GM19351 (cell line): ENCODE results near the gene ACAP3.

Experiments
- ATAC-seq: cut with Tn5 transposase; IDR thresholded peaks from one replicate; pipeline ENCODE4 v1.9.1; 2021; ENCODE audit warnings: mild to moderate bottlenecking, moderate library complexity; ENCODE audit not compliant: unreplicated experiment

Gene ACAP3

DNA sequence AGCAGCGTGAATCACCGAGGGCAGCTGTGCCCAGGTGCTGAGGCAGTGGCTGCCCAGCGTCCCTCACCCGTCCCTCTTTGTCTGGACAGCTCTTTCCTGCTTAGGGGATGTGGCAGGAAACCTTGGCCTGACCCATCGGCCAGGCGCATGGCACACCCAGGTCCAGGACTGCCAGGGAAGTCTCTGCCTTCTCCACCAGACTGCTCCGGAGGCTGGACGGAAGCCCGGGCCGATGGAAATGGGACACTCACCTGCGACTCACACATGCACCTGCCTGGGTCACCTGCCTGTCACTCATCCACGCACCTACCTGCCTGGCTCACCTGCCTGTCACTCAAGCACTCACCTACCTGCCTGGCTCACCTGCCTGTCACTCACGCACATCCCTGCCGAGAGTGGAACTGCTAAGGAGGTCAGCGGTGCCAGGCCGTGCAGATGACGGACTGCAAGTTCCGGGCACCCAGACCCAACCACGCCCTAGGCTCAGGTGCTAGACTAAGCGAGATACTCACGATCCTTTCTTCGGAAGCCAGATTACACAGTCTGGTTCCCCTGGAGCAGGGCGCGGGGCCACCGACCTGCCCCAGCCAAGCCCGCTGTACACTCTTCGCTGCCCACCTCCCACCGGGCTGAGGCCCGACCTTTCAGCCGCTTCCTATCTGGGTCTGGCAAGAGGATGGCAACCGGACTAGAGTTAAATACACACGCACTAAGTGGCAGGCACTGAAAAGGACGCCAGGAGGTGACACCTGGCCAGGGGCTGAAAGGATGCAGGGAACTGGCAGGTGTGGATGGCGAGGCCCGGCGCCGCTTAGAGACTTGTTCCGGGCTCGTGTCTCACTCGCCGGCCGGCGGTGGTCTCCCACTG, 35.2 kb downstream of the ACAP3 start:
- no peak for ATAC-seq

DNA sequence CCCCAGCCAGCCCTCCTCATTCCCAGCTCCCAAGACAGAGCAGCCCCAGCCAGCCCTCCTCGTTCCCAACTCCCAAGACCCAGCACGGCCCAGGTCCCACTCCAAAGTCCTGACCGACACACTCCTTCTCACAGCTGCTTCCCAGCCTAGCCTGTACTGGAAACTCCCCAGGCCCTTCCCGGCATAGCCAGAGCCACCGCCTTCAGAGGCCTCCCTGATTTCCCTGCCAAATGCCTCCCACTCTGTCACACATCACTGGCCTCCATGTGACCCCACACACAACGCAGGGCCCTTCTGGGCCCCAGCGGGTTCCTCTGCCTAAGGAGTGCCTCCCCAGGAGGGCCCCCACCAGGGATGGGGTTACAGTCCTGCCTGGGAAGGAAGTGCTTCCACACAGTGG, 36.9 kb downstream of the ACAP3 start:
- ATAC-seq = no peak

DNA sequence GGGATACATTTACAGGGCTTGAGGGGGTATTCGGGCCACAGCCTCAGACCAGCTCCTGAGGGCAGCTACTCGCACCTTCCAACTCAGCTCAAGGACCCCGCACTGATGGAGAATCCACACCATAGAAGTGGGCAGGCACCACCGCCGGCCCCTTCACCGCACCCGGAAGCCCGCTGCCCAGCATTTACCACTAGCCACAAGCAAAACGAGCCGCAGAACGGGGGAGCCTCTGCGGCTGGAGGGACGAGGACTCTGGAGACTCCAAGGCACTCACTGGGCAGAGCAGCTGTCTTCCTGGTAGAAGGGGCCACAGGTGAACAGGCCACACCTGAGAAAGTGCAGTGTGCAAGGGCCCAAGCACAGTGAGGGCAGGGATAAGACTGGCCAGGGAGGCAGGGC, 39.4 kb downstream of the ACAP3 start:
- ATAC-seq = no peak

DNA sequence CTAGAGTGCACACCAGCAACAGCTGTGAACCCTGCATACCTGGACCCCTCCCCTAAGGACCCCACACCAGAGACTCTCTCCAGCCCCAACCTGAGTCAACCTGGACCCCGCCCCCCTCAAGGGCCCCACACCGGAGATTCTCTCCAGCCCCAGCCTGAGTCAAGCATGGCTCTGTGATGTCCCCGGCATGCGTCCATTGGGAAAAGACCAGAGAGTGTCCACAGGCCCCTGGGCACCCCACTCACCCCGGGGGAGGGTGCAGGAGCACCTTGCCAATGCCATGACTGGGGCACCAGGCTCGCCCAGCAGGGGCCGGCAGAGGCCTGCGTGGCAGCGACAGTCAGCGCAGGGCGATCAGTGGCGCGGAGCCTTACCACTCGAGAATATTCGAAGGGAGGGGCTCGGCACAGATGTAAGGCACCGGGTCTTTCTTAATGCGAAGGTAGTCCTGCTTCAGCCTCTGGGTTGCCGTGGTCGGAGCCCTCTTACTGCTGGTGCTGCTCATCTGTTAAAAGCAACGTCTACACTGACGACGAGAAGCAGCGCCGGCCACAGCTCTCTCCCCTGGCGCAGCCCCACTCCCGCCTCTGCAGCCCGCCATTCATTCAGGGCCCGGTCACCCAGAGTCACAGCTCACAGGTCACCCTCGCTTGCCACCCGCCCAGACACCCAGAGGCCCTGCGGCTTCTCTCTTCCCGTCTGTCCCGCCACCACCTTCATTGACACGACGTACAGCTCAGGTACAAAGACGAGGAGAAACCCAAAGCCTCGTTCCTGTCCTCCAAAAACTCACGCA, 40.0 kb downstream of the ACAP3 start:
- no peak for ATAC-seq

DNA sequence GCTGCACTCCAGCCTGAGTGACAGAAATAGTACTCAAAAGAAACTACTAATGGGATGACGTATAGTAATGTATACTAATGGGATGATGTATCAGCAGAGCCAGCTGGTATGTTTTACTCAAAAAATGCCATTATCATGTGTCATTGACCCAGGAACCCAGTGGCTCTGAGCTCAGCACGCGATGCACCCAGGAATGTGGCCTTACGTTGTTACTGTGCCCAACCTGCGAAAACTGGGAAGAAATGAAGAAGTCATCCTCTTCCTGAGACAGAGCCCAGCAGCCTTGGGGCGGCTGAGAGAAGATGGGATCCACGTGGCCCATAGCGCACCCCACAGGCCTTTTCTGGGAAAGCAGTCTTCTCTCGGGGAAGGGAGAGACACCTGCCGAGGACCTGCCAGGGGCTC, 42.9 kb downstream of the ACAP3 start:
- ATAC-seq = no peak

DNA sequence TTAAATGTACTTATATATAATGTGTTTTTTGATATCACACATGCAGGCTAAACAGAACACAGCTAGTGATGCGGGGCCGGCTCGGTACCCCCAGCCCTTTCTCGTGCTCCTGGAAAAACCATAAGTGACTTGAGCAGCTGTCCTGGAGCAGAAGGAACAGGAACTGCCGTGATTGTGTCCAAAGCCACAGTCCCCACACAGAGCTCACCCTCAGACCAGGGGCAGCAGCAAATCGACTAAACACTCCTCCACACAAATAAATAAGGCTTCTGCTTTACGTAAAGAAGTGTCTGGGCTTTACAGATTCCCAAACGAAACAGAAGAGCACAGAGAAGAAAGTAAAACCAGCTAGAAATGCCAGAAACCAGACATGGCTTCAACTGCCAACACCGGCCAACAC, 43.7 kb downstream of the ACAP3 start:
- no peak for ATAC-seq

DNA sequence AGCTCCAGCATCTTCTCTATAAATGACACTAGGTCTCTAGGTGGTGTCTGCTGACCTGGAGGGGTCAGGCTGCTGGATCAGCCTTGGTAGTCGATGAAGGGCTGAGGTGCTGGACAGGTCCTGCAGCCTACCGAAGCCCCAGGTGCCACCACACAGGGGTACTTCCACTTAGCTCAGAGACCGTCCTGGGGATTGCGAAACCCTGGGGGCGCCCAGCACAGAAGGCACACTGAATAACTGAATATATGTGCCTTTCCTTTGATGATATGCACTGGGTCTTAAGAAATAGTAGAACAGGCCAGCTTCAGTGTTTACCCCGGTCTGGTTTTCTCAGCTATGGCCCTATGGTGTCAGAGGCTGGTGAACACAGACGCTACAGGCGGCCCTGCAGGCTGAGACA, 45.0 kb downstream of the ACAP3 start:
- ATAC-seq = no peak

DNA sequence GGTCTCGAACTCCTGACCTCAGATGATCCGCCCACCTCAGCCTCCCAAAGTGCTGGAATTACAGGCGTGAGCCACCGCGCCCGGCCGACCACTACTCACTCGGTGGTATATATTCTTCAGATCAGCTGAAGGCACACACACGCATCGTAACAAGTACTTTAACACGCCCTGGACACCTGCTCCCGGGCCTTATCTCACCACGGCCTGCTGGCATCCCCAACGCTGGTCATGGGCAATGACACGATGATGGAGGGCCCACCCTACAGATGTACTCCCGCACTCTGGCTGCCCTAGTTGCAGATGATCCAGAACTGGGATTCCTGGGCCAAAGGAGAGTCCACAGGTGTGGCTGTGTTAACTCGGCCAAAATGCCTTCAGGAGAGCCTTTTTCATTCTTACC, 45.7 kb downstream of the ACAP3 start:
- no peak for ATAC-seq

DNA sequence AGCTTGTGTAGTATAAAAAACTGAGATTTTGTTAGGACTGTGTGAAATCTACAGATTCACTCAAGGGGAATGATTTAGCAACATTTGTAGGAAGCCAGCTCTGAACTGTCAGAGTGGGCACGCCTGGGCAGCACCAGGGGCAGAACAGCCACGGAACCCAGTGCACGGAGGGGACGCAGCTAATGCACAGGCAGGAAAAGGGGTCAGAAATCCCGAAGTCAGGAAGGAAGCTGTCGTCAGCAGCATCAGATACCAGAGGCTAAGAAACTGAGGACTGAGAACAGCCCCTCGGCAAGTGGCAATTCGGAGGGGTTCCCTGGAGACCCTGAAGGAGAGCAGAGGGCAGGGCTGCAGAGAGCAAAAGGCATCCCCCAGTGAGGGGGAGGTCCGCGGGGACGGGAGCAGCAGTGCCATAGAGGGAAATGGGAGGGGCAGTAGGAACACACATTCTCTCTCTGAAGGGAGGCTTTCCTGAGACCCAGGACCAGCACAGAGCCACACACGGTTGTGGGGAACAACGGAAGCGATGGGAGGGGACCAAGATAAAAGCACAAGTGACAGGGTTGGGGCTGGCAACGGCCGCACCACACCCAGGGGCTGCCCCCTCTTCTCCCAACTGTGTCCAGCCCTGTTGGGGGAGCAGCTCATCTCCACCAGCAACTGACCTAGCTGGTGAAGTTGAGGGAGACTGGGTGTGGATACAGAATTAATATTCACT, 46.7 kb downstream of the ACAP3 start:
- ATAC-seq = no peak

DNA sequence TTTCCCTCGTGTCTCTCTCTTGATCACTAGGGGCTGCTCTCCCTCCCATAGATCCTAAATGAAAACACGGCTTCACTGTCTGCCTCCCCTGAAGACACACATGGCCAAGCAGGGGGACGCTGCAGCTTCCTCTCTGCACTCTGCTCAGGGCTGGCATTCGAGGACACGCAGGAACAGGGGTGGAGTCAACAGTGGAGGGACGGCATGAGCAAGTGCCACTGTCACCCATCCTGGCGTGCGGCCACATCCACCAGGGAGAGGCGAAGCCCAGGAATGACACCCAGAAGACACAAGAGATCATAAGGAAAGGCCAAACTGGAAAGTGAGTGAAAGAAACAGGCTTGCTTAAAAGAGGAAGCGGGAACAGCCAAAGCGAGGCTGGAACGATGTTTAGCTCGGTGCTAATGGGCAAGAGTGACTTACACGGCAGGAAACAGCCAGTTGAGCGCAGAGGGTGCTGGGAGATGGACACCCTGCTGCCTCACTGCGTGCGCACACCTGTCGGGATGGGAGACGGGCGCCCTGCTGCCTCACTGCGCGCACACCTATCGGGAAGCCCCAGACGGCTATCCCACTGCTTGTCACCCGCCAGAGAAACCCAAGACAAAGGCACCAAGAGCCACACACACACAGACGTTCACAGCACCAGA, 47.7 kb downstream of the ACAP3 start:
- ATAC-seq = no peak

DNA sequence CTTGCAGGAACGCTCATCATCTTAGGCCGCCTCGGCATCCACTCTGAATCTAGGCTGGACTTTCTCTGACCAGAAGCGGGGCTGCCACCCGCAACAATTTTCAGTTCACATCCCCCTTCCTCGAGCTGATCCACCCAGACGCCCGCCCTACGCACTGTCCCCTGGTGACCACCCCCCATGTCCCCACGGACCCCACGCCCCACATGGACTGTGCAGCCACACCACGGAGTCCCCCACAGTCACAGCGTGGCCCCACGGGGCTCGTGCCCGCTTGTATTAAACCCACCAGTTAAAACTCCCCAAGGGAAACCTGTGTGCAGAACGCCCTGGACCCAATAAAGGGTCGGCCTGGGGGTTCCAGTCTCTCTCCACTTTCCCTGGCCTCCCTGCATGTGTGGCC, 48.2 kb downstream of the ACAP3 start:
- no peak for ATAC-seq

DNA sequence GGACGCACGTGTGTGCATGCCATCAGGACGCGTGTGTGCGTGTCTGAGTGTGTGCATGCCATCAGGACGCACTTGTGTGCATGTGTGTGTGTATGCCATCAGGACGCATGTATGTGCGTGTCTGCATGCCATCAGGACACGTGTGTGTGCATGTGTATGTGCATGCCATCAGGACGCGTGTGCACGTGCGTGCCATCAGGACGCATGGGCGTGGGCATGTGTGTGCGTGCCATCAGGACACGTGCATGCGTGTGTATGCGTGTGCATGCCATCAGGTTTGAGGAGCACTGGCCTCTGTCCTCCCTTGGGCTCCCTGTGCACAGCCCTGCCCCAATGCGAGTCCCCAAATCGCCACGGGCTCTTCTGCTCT, 48.6 kb downstream of the ACAP3 start:
- ATAC-seq = no peak

DNA sequence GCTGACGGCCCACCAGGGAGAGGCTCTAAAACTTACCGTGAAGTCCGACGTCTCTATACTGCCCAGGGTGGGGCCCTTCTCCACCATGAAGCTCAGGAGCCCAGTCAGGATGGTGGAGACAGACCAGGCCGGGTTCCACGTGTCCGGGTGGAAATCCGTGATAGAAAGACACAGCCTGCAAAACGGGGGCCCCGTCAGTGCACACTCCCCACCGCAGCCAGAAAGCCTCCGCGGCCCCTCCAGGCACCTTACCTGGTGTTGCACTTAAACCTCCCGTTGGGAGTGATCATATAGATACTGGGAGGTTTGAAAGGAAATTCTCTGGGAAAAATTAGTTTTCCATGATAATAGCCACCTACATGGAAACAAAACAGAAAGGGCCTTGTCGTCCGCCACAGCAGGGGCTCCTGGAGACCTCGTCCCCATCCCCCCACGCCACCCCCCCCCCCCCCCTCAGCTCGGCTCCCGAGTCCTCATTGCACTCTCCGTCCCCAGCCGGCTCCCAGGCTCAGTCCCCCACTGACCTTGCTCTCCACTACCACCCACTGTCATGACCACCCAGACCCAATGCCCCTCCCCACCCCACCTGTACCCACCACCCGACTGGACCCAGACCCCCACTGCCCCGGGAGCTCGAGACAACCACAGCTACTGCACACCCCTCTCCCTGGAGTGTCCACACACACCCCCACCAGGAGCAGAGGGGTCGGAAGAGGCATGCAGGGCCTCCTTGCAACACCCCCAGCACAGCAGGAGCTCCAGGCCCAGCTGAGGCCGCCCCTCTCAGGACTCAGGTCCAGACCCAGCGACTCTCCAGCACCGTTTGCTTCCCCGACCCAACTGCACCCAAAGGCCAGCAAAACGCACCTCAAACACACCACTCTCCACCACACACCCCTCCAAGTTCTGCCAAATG, 50.5 kb downstream of the ACAP3 start:
- ATAC-seq = no peak

DNA sequence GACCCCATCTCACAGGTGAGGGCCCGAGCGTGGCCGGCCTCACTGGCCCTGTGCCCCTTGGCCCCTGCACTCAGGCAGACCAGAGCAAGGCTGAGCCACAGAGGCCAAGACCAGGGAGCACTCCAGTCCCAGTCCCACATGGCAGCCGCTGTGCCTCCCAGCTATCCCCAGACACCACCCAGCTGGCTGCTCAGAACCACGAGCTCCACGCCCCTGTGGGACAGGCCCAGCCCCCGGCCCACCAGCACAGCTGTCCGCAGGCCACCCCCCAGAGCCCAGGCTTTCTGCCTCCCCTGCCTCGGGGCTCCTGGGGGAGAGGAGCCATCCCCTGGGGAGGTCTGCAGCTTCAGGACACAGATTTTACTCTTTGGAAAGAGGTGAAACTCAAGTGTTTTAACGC, 52.1 kb downstream of the ACAP3 start:
- ATAC-seq = no peak

DNA sequence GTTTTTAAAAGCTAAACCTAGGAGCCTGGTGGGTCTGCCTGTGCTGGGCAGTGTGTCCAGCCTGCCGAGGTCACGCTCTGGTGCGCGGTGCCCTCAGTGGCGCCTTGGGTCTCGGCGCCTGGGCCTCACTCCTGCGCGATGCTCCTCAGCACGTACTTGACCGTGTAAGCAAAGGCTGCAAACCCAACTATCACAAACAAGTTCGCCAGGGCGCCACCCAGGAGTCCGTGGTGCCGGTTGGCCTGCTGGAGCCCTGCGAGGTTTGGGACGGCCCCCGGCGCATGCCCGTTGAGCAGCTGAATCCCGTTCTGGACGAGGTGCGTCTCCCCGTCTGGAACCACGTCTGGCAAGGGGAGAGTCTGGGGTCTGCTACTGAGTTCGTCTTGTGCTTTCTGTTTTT, 52.7 kb downstream of the ACAP3 start:
- no peak for ATAC-seq

DNA sequence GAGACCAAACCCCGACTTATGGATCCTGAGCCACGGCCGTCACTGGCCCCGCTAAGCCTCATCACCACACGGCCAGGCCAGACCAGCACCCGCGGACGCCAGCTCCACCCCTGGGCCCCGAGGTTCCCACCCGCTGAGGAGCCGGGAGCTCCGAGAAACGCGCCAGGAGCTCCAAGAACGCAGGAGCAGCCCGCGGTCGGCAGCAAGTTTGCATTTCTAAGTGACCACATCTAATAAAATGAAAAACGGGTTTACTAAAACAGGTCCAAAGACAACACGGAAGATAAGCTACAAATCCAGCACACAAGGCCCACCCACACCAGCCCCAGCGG, 53.1 kb downstream of the ACAP3 start:
- no peak for ATAC-seq

DNA sequence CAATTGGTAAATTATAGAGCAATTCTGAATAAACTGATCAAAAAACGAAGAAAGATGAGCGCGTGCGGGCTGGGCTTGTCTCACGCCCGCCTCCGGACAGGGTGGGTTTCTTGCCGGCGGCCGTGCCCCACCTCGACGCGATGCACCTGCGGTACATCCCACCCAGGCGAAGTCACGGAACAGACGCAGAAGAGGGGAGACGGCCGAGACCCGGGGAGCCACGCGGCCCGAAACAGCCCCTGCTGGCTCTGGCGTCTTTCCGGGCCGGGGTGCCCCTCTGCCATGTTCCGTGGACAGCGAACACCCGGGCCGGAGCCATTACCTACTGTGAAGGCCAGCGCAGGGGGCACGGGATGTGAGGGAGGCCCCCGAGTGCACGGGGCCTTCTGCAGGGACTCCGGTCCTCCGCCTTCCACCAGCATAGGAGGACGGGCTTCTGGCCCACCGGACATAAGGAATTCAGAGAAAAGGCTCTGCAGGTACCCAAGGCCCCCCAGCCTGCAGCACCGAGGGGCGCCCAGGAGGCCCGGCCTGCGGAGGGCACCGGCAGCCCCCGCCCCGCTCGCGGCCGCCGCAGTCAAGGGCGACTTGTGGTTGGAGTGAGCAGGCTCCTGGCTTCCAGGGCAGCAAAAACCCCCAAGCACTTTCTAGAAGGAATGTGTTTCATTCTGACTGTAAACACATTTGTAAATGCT, 53.6 kb downstream of the ACAP3 start:
- ATAC-seq = no peak

DNA sequence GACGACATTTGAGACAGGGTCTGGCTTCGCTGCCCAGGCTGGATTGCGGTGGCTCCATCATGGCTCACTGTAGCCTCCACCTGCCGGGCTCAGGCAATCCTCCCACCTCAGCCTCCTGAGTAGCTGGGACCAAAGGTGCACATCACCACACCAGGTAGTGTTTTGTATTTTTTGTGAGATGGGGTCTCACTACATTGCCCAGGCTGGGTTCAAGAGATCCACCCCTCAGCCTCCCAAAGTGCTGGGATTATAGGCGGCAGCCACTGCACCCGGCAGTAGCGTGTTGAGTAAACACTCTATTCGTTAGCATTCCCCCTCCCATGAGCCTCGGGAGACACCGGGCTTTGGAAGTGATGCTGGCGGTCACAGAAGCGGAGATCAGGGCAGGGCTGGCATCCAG, 54.4 kb downstream of the ACAP3 start:
- ATAC-seq = no peak

DNA sequence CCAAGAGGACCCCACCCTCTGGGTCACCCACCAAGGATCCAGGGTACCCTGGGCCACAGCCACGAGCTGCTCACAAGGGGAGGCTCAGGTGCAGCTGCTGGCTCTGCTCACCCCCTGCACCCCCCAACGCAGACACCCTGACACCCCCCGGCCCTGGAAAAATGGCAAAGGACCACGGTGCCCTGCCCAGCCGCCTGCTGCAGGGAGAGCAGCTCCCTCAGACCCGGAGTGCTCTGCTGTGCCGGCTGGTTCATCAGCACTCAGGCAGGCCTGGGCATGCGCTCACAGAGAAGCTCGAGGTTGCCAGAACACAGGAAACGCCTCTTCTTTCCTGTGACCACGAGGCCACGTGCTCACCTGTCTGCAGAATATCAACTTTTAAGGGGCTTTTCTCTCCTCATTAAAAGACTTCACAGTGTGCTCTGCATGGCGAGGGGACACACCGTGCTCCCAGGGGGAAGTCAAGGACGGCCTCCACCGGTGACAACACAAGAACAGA, 56.9 kb downstream of the ACAP3 start:
- no peak for ATAC-seq
